CD4-positive, alpha-beta T cell (primary cell): ENCODE results near the gene ZNF782. TPM values are rescaled to one million over a fixed set of nuclear protein-coding genes. Genes with fewer than 3 reads are reported as not detected.

Experiments used
- ATAC-seq: fragments of 200-7000 bp; cut with Tn5 transposase; one replicate; pipeline ENCODE4 v1.10.0; 2022; ENCODE audit warnings: mild to moderate bottlenecking; ENCODE audit not compliant: poor library complexity
- CTCF ChIA-PET: fragments of 350-600 bp; sonication (Branson Sonifier 250); formaldehyde crosslinking; loops from one replicate; lab custom pipeline; 2021; ENCODE audit warnings: antibody characterized with exemption, inconsistent platforms; lab: Charles Lee
- POLR2A ChIA-PET: fragments of 350-600 bp; sonication (Branson Sonifier 250); formaldehyde crosslinking; loops from one replicate; lab custom pipeline; 2021; ENCODE audit warnings: antibody characterized with exemption, inconsistent platforms; lab: Charles Lee
- DNase-seq, 14 experiments: peaks; one replicate each; pipeline ENCODE4 v3.0.0-alpha.2; 2013 to 2020; ENCODE audit warnings: mixed read lengths in 2 of 14
- H3K27ac ChIP-seq, 2 donors: one replicate each; pipeline versions ENCODE4 v1.5.1 to v1.7.0; 2013; ENCODE audit warnings: low read length in 2 of 2, low read depth in 1 of 2, mild to moderate bottlenecking in 1 of 2
- H3K27me3 ChIP-seq, 2 experiments: 1 replicate in 1 of 2; 2 replicates in 1 of 2; pipeline versions ENCODE4 v1.6.1 to v1.7.0; 2013; ENCODE audit warnings: low read length in 2 of 2, control low read depth in 1 of 2, mild to moderate bottlenecking in 1 of 2, moderate library complexity in 1 of 2; ENCODE audit not compliant: insufficient read depth in 2 of 2, control insufficient read depth in 1 of 2
- H3K36me3 ChIP-seq: one replicate; pipeline ENCODE4 v1.6.1; 2013; ENCODE audit warnings: low read length, control low read depth; ENCODE audit not compliant: insufficient read depth
- H3K4me1 ChIP-seq: one replicate; pipeline ENCODE4 v1.6.1; 2013; ENCODE audit warnings: low read length, control low read depth; ENCODE audit not compliant: insufficient read depth
- H3K4me3 ChIP-seq: one replicate; pipeline ENCODE4 v1.5.1; 2013; ENCODE audit warnings: mild to moderate bottlenecking, low read length, moderate library complexity
- H3K9me3 ChIP-seq, 2 experiments: 1 replicate in 1 of 2; 2 replicates in 1 of 2; pipeline versions ENCODE4 v1.6.1 to v1.7.0; 2013; ENCODE audit warnings: low read length in 2 of 2, mild to moderate bottlenecking in 2 of 2, control low read depth in 1 of 2, moderate library complexity in 1 of 2; ENCODE audit not compliant: control insufficient read depth in 1 of 2, insufficient read depth in 1 of 2
- H3K27ac Mint-ChIP-seq: one replicate; pipeline ENCODE4 v1.8.0; 2020; ENCODE audit warnings: mixed read lengths
- H3K27me3 Mint-ChIP-seq: one replicate; pipeline ENCODE4 v1.8.0; 2021; ENCODE audit warnings: mixed read lengths
- H3K36me3 Mint-ChIP-seq: one replicate; pipeline ENCODE4 v1.8.0; 2021; ENCODE audit warnings: low read depth, mixed read lengths
- H3K4me1 Mint-ChIP-seq: one replicate; pipeline ENCODE4 v1.8.0; 2021; ENCODE audit warnings: low read depth, mixed read lengths
- H3K4me3 Mint-ChIP-seq: one replicate; pipeline ENCODE4 v1.8.0; 2020; ENCODE audit warnings: mild to moderate bottlenecking, mixed read lengths
- H3K9me3 Mint-ChIP-seq: one replicate; pipeline ENCODE4 v1.8.0; 2020; ENCODE audit warnings: mixed read lengths
- CTCF ChIP-seq: fragments of 200-600 bp; IDR thresholded peaks from one replicate; pipeline ENCODE4 v1.8.0; 2022; ENCODE audit warnings: antibody characterized with exemption, mild to moderate bottlenecking
- intact Hi-C, 2 experiments: fragments of 100-400 bp; cut with DNase I in 1 of 2; cut with micrococcal nuclease in 1 of 2; formaldehyde crosslinking; loops; one replicate each; pipeline versions ENCODE4 v1.15.1 to v1.9.0; 2023 to 2025; cut with DNase I, micrococcal nuclease
- total RNA-seq, 174 experiments: library from RNA in 2 of 174; stranded (reverse) in 2 of 174; gene quantifications; one replicate each; pipeline ENCODE4 v1.2.3 and lab custom pipeline; 2021 to 2026

The ZNF782 gene
- total RNA-seq, 2 experiments from 2014 or later, result 4.3 to 4.9 TPM

GRCh38 chr9:96883922-96884321 is 29.6 kb upstream of the ZNF782 start:
- intact Hi-C loops, result no loop called here

GRCh38 chr9:96877269-96877668 is 23.0 kb upstream of the ZNF782 start:
- ATAC-seq, result no peak
- Histone ChIP-seq H3K27ac (no peak overlapping the region), H3K4me1 (peaks cover 23% of the 10 kb centered on the region), H3K36me3 (no peaks in the 10 kb centered on the region), H3K27me3 (peaks cover 40 to 54% of the 10 kb centered on the region in 2 experiments), H3K4me3 (no peak overlapping the region), H3K9me3 (peaks cover 3 to 26% of the 10 kb centered on the region in 2 experiments)
- intact Hi-C loops, result no loop called here
- Mint-ChIP-seq H3K9me3 (peaks cover 3% of the 10 kb centered on the region), H3K4me3 (peak overlapping the region; percentile 38), H3K27me3 (peaks cover 74% of the 10 kb centered on the region), H3K36me3 (no peaks in the 10 kb centered on the region), H3K27ac (no peak overlapping the region), H3K4me1 (peaks cover 24% of the 10 kb centered on the region)
- DNase-seq, result no peak
- no peak for TF ChIP-seq CTCF
- CTCF ChIA-PET, result no interaction called here
- POLR2A ChIA-PET, result interaction anchor here (1.0 kb wide), 1 partner anchor 25 kb away, joined by 3 read pairs; no protein-coding TSS in a partner anchor

More at GRCh38 chr9:96883922-96884321, 29.6 kb upstream of the ZNF782 start:
- H3K36me3 ChIP-seq, result no peaks in the 10 kb centered on the region
- Mint-ChIP-seq H3K9me3 (peaks cover 3% of the 10 kb centered on the region), H3K27me3 (peaks cover 10% of the 10 kb centered on the region), H3K36me3 (peaks cover 23% of the 10 kb centered on the region), H3K4me1 (no peaks in the 10 kb centered on the region), H3K27ac (no peak overlapping the region), H3K4me3 (no peak overlapping the region)
- no peak for TF ChIP-seq CTCF
- POLR2A ChIA-PET, result interaction anchor here (0.5 kb wide), 1 partner anchor 13 kb away, joined by 3 read pairs; no protein-coding TSS in a partner anchor
- H3K4me1 ChIP-seq, result no peaks in the 10 kb centered on the region
- H3K4me3 ChIP-seq, result no peak overlapping the region
- no peak for ATAC-seq
- DNase-seq, result no peak
- H3K27ac ChIP-seq, result no peak overlapping the region
- no peaks in the 10 kb centered on the region for H3K27me3 ChIP-seq
- H3K9me3 ChIP-seq, result peaks cover 3 to 4% of the 10 kb centered on the region in 2 experiments
- CTCF ChIA-PET, result interaction anchor here (0.8 kb wide), 1 partner anchor 9 kb away, joined by 3 read pairs; no protein-coding TSS in a partner anchor

GRCh38 chr9:96875461-96876142 is 21.3 kb upstream of the ZNF782 start:
- no peak for TF ChIP-seq CTCF
- Histone ChIP-seq H3K9me3 (peaks cover 3 to 26% of the 10 kb centered on the region in 2 experiments), H3K36me3 (no peaks in the 10 kb centered on the region), H3K4me1 (peaks cover 23% of the 10 kb centered on the region), H3K27me3 (peaks cover 40 to 54% of the 10 kb centered on the region in 2 experiments), H3K4me3 (peak overlapping the region; percentile 48), H3K27ac (peak overlapping the region in 1 of 2 donors; percentile 13)
- ATAC-seq (peak; percentile 8), DNase-seq (peak in 7 of 14 experiments; percentile 11 to 64 (median 45))
- Mint-ChIP-seq H3K9me3 (peaks cover 3% of the 10 kb centered on the region), H3K27ac (peak overlapping the region; percentile 64), H3K4me1 (peaks cover 24% of the 10 kb centered on the region), H3K36me3 (no peaks in the 10 kb centered on the region), H3K4me3 (peak overlapping the region; percentile 81), H3K27me3 (peaks cover 74% of the 10 kb centered on the region)
- ChIA-PET CTCF (interaction anchor here (0.6 to 3.2 kb wide), 3 partner anchors 8 to 458 kb away, joined by 3 to 16 read pairs (median 4); no protein-coding TSS in a partner anchor), POLR2A (interaction anchor here (1.0 to 1.1 kb wide), 2 partner anchors 24 to 758 kb away, joined by 3 read pairs; partner anchors contain the start of genes NCBP1 and TSTD2)
- intact Hi-C loops, result no loop called here
